HG03280 (cell line): Measurements from ENCODE around the gene CARS1.

Source experiments
- ATAC-seq: cut with Tn5 transposase; IDR thresholded peaks from one replicate; pipeline ENCODE4 v1.9.1; 2021; ENCODE audit warnings: mild to moderate bottlenecking, moderate library complexity; ENCODE audit not compliant: unreplicated experiment

Gene CARS1

GRCh38 chr11:3041699-3042441 is 15.4 kb downstream of the CARS1 start:
- no peak for ATAC-seq

GRCh38 chr11:3040881-3041280 is 16.3 kb downstream of the CARS1 start:
- ATAC-seq = no peak

DNA sequence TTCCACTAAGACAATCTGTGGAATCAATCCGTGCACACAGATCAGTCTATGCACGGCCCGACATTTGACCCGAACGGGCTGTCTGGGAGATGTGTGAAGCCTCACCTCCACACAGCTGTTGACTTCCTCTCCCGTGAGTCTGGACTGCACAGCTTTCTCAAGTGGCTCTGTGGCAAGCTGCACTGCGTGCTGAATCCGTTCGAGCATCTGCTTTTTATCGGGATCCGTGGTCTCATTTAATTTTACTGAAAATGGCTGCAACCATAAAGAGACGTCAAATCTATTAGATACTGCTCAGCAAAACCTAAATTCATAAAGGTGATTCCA is 19.3 kb downstream of the CARS1 start:
- no peak for ATAC-seq

DNA sequence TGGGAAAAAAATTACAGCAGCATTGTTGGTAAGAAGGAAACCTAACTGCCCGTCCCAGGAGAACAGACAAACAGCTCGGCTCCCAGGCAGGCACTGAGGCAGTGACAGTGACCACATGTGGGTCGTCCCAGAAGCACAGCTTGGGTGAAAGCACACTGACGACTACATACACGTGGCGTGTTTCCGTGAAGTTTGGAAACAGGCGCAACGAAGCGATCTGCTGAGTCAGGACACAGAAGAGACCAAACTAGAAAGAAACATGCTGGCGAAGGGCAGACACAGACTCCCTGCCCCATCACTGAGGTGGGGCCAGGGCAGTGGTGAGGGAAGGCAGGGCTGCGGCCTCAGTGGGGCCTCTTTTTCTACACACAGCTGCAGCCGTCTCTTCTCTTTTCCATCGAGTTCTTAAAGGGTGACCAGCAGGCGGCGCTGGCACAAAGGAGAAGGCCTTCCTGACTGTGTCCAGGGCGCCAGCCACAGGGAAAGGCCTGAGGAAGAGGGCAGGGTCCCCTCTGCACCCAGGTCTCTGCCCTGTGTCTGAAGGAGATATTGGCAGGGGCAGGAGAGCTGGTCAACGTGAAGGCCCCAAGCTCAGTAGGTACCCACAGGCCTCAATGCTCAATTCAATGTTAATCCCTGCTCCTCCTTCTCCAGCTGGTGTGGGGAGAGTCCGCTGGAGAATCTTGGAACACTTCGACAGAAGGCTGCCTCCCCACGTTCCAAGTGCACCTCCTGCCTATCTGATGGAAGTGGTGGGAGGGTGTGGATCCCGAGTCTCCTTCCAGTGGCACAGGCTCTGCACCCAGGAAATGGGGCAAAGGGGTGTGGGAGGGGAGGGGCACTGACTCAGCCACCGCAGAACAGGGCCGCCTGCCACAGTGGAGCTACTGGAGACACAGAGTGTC is 19.9 kb downstream of the CARS1 start:
- ATAC-seq = no peak

DNA sequence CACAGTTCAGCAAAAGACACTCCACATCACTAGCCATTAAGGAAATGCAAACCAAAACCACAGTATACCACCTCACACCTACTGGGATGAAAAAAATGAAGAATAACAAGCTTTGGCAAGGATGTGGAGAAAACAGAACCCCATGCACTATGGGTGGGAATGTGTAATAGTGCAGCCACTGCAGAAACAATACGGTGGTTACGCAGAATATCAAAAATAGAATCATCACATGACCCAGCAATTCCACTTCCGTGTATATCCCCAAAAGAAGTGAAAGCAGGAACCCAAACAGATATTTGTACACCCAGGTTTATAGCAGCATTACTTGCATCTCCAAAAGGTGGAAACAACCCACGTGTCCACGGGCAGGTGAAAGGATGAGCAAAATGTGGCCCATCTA is 20.8 kb downstream of the CARS1 start:
- ATAC-seq = no peak

DNA sequence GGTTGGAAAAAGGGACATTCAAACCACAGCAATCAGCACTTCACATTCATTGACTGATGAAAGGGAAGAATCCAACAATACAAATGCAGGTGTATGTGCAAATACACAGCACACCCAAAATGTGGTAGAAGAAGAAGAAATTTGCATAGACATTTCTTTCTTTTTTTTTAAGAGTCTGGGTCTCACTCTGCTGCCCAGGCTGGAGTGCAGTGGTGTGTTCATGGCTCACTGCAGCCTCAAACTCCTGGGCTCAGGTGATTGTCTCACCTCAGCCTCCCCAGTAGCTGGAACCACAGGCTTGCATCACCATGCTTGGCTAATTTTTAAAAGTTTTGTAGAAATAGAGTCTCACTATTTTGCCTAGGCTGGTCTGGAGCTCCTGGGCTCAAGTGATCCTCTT is 21.9 kb downstream of the CARS1 start:
- no peak for ATAC-seq

GRCh38 chr11:3030289-3031070 is 26.7 kb downstream of the CARS1 start:
- no peak for ATAC-seq

GRCh38 chr11:3028813-3029212 is 28.4 kb downstream of the CARS1 start:
- ATAC-seq = no peak

DNA sequence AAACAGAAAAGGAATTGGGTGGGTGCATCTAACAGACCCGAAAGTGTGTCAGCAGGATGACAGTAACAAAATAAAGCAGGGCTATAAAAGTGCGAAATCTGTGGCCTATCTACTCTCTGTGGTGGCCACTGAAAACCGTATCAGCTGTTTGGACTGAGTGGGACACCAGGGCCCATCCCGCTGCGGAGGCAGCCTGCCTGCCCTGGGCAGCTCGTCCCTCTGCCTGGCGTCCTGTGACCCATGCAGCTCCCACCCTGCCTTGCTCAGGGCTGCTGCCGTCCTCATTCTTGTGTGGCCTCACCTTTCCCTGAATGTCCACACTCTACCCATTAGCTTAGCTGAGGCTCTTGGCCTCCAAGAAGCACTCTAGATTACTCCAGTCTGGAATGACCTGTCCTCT is 30.4 kb downstream of the CARS1 start:
- ATAC-seq = no peak

DNA sequence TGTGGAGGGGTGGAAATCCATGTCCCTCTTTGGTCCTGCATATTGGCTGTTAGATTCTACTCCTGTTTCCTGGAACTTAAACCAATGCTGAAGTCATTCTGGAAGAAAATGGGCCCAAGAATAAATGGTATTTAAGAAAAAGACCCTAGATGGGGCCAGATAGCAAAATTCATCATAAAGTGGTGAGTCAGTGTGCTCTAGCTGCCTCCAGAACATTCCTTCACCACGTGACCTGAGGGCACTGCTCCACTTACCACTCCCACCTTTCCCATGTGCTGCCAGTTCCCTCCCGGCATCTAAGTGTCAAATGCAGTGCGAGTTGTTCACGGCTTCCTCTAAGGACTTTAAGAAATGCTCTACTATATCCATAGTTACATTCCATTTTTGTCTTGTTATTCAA is 34.2 kb downstream of the CARS1 start:
- no peak for ATAC-seq

DNA sequence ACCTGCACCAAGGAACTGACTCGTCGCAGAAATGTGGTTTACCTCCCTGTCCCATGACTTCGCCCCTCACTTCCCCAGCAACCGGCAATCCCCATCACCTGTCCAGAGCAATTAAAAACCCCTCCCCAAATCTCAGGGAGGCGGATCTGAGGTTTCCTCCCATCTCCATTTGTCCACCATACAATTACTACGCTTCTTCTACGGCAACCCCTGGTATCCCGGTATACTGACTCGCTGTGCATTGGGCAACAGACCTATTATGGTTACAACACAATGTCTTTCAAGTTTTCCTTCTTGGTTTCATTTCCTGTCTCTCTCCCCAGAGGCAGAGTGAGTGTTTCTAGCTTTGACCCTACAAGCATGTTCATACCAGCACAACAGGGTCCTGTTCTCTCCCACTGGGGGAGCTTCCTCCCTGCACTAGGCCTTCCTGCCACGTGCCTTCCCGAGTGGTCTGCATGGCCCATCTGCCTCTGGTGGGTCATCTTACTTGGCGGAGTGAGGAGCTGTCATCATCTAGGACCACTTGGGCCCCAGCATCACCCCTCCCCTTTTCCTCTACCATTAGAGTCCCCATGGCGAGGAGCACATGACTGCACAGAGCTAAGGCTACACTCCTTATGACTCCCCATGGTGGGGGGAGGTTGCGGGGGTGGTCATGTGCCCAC is 34.8 kb downstream of the CARS1 start:
- peak; percentile 49 for ATAC-seq

- no peak for ATAC-seq
These were observed 36.1 kb downstream of the CARS1 start for GRCh38 chr11:3021125-3021524.

DNA sequence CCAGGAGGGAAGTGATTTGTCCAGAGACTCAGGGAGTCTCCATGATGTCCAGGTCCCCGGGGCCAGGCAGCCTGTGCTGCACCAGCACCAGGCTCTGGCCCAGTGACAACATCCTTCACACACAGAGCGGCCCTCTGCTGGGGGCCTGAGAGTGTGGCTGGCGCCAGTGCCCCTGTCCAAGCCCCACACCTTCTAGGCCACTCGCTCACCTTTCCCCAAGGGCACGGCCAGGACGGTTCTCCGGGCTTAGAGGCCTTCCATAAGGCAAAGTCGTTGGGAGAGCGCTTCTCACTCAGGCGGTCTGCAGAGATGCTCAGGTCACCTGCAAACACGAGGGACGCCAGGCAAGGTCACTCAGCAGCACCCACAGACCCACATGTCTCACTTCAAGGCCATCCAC is 37.2 kb downstream of the CARS1 start:
- ATAC-seq = no peak

- ATAC-seq = no peak
These were observed 38.6 kb downstream of the CARS1 start for GRCh38 chr11:3018596-3018995.

DNA sequence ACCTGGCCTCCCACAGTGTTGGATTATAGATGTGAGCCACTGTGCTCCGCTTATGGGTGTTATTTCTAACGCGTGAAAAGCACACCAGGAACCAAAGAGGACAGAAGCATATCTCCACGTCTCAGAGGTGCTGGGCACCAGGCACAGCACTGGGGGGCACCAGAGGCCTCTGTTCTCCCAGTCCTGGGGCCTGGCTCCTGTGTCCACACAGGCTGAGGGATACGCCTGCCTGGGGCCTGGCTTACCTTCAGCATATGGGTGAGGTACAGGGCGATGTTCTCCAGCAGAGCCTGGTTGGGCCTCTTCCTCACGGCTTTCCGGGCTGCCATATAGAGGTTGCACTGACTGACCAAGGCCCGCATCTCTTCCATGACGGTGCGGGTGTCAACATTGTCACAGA is 40.4 kb downstream of the CARS1 start:
- no peak for ATAC-seq

GRCh38 chr11:3015796-3016195 is 41.4 kb downstream of the CARS1 start:
- ATAC-seq = no peak

- ATAC-seq = no peak
These were observed 42.3 kb downstream of the CARS1 start for GRCh38 chr11:3014943-3015342.

GRCh38 chr11:3014057-3014938 is 42.9 kb downstream of the CARS1 start:
- ATAC-seq = no peak

GRCh38 chr11:3011891-3012885 is 45.0 kb downstream of the CARS1 start:
- ATAC-seq = no peak
